CD4-positive, alpha-beta T cell treated with Interferon gamma for 1 hour (primary cell): ENCODE results near the gene FOXO3.
A peak's percentile ranks its signal among the peaks of the same experiment; 100 is the strongest.

Source experiments
- DNase-seq: peaks from one replicate; pipeline ENCODE4 v3.0.0-alpha.2; 2020

FOXO3 gene

GRCh38 chr6:108598305-108598863 is 37.7 kb downstream of the FOXO3 start:
- DNase-seq = no peak

- DNase-seq = no peak
Observed at GRCh38 chr6:108604156-108604555, 43.4 kb downstream of the FOXO3 start.

GRCh38 chr6:108606250-108606690 is 45.6 kb downstream of the FOXO3 start:
- no peak for DNase-seq

GRCh38 chr6:108608453-108609275 is 47.9 kb downstream of the FOXO3 start:
- no peak for DNase-seq

- no peak for DNase-seq
Observed at GRCh38 chr6:108609276-108609769, 48.6 kb downstream of the FOXO3 start.

- no peak for DNase-seq
Observed at GRCh38 chr6:108610270-108610839, 49.6 kb downstream of the FOXO3 start.

GRCh38 chr6:108610957-108611586 is 50.4 kb downstream of the FOXO3 start:
- DNase-seq = no peak

GRCh38 chr6:108612852-108613251 is 52.1 kb downstream of the FOXO3 start:
- no peak for DNase-seq

- DNase-seq = no peak
Observed at GRCh38 chr6:108616544-108616943, 55.8 kb downstream of the FOXO3 start.

GRCh38 chr6:108616973-108617372 is 56.3 kb downstream of the FOXO3 start:
- no peak for DNase-seq

GRCh38 chr6:108618623-108619152 is 58.0 kb downstream of the FOXO3 start:
- no peak for DNase-seq

GRCh38 chr6:108619431-108620197 is 58.9 kb downstream of the FOXO3 start:
- no peak for DNase-seq

- peak; percentile 28 for DNase-seq
Observed at GRCh38 chr6:108621117-108621516, 60.4 kb downstream of the FOXO3 start.

GRCh38 chr6:108622641-108623298 is 62.1 kb downstream of the FOXO3 start:
- peak; percentile 49 for DNase-seq

- DNase-seq = no peak
Observed at GRCh38 chr6:108623995-108624394, 63.3 kb downstream of the FOXO3 start.

GRCh38 chr6:108625581-108625980 is 64.9 kb downstream of the FOXO3 start:
- no peak for DNase-seq

- DNase-seq = no peak
Observed at GRCh38 chr6:108626777-108627176, 66.1 kb downstream of the FOXO3 start.

GRCh38 chr6:108627692-108628550 is 67.2 kb downstream of the FOXO3 start:
- no peak for DNase-seq

GRCh38 chr6:108630050-108630714 is 69.5 kb downstream of the FOXO3 start:
- DNase-seq = no peak

GRCh38 chr6:108632441-108632840 is 71.7 kb downstream of the FOXO3 start:
- DNase-seq = no peak
